ENCODE data around the gene PLOD2. TPM values are rescaled to one million over a fixed set of nuclear protein-coding genes. Genes with fewer than 3 reads are reported as not detected.

The PLOD2 gene
- total RNA-seq, 2 donors from 2014 or later: 4.6 TPM; not detected in 1

- no peak overlapping the region for H3K27ac Mint-ChIP-seq
- ATAC-seq (no peak), DNase-seq (ENCODE audit: low spot score in 2 of 2) (no peak)
- no peaks in the 10 kb centered on the region for H3K36me3 Mint-ChIP-seq
- H3K9me3 Mint-ChIP-seq: no peaks in the 10 kb centered on the region
Measured at GRCh38 chr3:146099316-146099715, 61.7 kb downstream of the PLOD2 start.

- no peaks in the 10 kb centered on the region for H3K9me3 Mint-ChIP-seq
- H3K27ac Mint-ChIP-seq: no peak overlapping the region
- no peaks in the 10 kb centered on the region for H3K36me3 Mint-ChIP-seq
- no peak for ATAC-seq
- DNase-seq (ENCODE audit: low spot score in 2 of 2): no peak
Measured at GRCh38 chr3:146093896-146094295, 67.1 kb downstream of the PLOD2 start.

- Mint-ChIP-seq H3K27ac (no peak overlapping the region), H3K9me3 (no peaks in the 10 kb centered on the region), H3K36me3 (no peaks in the 10 kb centered on the region)
- DNase-seq (ENCODE audit: low spot score in 2 of 2) (no peak), ATAC-seq (no peak)
Measured at GRCh38 chr3:146092230-146092629, 68.8 kb downstream of the PLOD2 start.

- H3K9me3 Mint-ChIP-seq: no peaks in the 10 kb centered on the region
- ATAC-seq: no peak
Measured at GRCh38 chr3:146091397-146091796, 69.6 kb downstream of the PLOD2 start.

GRCh38 chr3:146090521-146090920, 70.5 kb downstream of the PLOD2 start:
- H3K36me3 Mint-ChIP-seq: no peaks in the 10 kb centered on the region
- no peak for DNase-seq (ENCODE audit: low spot score in 2 of 2)
- no peak for ATAC-seq
- H3K27ac Mint-ChIP-seq: no peak overlapping the region
- no peaks in the 10 kb centered on the region for H3K9me3 Mint-ChIP-seq

More at GRCh38 chr3:146091397-146091796, 69.6 kb downstream of the PLOD2 start:
- Mint-ChIP-seq H3K36me3 (no peaks in the 10 kb centered on the region), H3K27ac (no peak overlapping the region)
- no peak for DNase-seq (ENCODE audit: low spot score in 2 of 2)

- Mint-ChIP-seq H3K27ac (no peak overlapping the region), H3K9me3 (no peaks in the 10 kb centered on the region), H3K36me3 (no peaks in the 10 kb centered on the region)
- DNase-seq (ENCODE audit: low spot score in 2 of 2) (no peak), ATAC-seq (no peak)
Measured at GRCh38 chr3:146088840-146089239, 72.1 kb downstream of the PLOD2 start.

- Mint-ChIP-seq H3K27ac (no peak overlapping the region), H3K36me3 (no peaks in the 10 kb centered on the region), H3K9me3 (no peaks in the 10 kb centered on the region)
- ATAC-seq: no peak
- no peak for DNase-seq (ENCODE audit: low spot score in 2 of 2)
Measured at GRCh38 chr3:146087116-146087515, 73.9 kb downstream of the PLOD2 start.

GRCh38 chr3:146086211-146086610, 74.8 kb downstream of the PLOD2 start:
- no peaks in the 10 kb centered on the region for H3K9me3 Mint-ChIP-seq
- DNase-seq (ENCODE audit: low spot score in 2 of 2) (no peak), ATAC-seq (no peak)
- H3K36me3 Mint-ChIP-seq: no peaks in the 10 kb centered on the region
- no peak overlapping the region for H3K27ac Mint-ChIP-seq

- Mint-ChIP-seq H3K27ac (no peak overlapping the region), H3K9me3 (no peaks in the 10 kb centered on the region), H3K36me3 (no peaks in the 10 kb centered on the region)
- no peak for ATAC-seq
- no peak for DNase-seq (ENCODE audit: low spot score in 2 of 2)
Measured at GRCh38 chr3:146085678-146086077, 75.3 kb downstream of the PLOD2 start.

GRCh38 chr3:146080578-146080977, 80.4 kb downstream of the PLOD2 start:
- no peak for DNase-seq (ENCODE audit: low spot score in 2 of 2)
- ATAC-seq: no peak
- peaks cover 0 to 4% of the 10 kb centered on the region in 2 donors for H3K9me3 Mint-ChIP-seq
- no peak overlapping the region for H3K27ac Mint-ChIP-seq
- no peaks in the 10 kb centered on the region for H3K36me3 Mint-ChIP-seq

- DNase-seq (ENCODE audit: low spot score in 2 of 2): no peak
- ATAC-seq: no peak
- Mint-ChIP-seq H3K27ac (peak overlapping the region in 1 of 2 donors; percentile 5), H3K9me3 (peaks cover 0 to 4% of the 10 kb centered on the region in 2 donors), H3K36me3 (no peaks in the 10 kb centered on the region)
Measured at GRCh38 chr3:146078031-146078430, 83.0 kb downstream of the PLOD2 start.

GRCh38 chr3:146077181-146077580, 83.8 kb downstream of the PLOD2 start:
- no peaks in the 10 kb centered on the region for H3K36me3 Mint-ChIP-seq
- H3K27ac Mint-ChIP-seq: no peak overlapping the region
- no peak for ATAC-seq
- no peak for DNase-seq (ENCODE audit: low spot score in 2 of 2)
- H3K9me3 Mint-ChIP-seq: peaks cover 0 to 4% of the 10 kb centered on the region in 2 donors

GRCh38 chr3:146072824-146073223, 88.2 kb downstream of the PLOD2 start:
- H3K27ac Mint-ChIP-seq: no peak overlapping the region
- no peaks in the 10 kb centered on the region for H3K36me3 Mint-ChIP-seq
- DNase-seq (ENCODE audit: low spot score in 2 of 2) (no peak), ATAC-seq (no peak)
- peaks cover 0 to 4% of the 10 kb centered on the region in 2 donors for H3K9me3 Mint-ChIP-seq

- ATAC-seq (no peak), DNase-seq (ENCODE audit: low spot score in 2 of 2) (no peak)
- Mint-ChIP-seq H3K9me3 (peaks cover 0 to 4% of the 10 kb centered on the region in 2 donors), H3K27ac (no peak overlapping the region), H3K36me3 (no peaks in the 10 kb centered on the region)
Measured at GRCh38 chr3:146072061-146072460, 88.9 kb downstream of the PLOD2 start.

- Mint-ChIP-seq H3K27ac (no peak overlapping the region), H3K9me3 (peaks cover 0 to 4% of the 10 kb centered on the region in 2 donors), H3K36me3 (no peaks in the 10 kb centered on the region)
- DNase-seq (ENCODE audit: low spot score in 2 of 2): no peak
- no peak for ATAC-seq
Measured at GRCh38 chr3:146071632-146072031, 89.4 kb downstream of the PLOD2 start.

- ATAC-seq (no peak), DNase-seq (ENCODE audit: low spot score in 2 of 2) (no peak)
- Mint-ChIP-seq H3K9me3 (no peaks in the 10 kb centered on the region), H3K27ac (no peak overlapping the region), H3K36me3 (no peaks in the 10 kb centered on the region)
Measured at GRCh38 chr3:146067048-146067447, 93.9 kb downstream of the PLOD2 start.

GRCh38 chr3:146065573-146066006, 95.4 kb downstream of the PLOD2 start:
- Mint-ChIP-seq H3K27ac (no peak overlapping the region), H3K9me3 (no peaks in the 10 kb centered on the region), H3K36me3 (no peaks in the 10 kb centered on the region)
- no peak for ATAC-seq
- DNase-seq (ENCODE audit: low spot score in 2 of 2): peak in 1 of 2 donors; percentile 6

- no peak for ATAC-seq
- H3K36me3 Mint-ChIP-seq: no peaks in the 10 kb centered on the region
- no peak overlapping the region for H3K27ac Mint-ChIP-seq
- no peaks in the 10 kb centered on the region for H3K9me3 Mint-ChIP-seq
- DNase-seq (ENCODE audit: low spot score in 2 of 2): no peak
Measured at GRCh38 chr3:146058241-146058640, 102.7 kb downstream of the PLOD2 start.

- Mint-ChIP-seq H3K36me3 (no peaks in the 10 kb centered on the region), H3K27ac (no peak overlapping the region), H3K9me3 (peaks cover 0 to 3% of the 10 kb centered on the region in 2 donors)
- DNase-seq (ENCODE audit: low spot score in 2 of 2) (no peak), ATAC-seq (no peak)
Measured at GRCh38 chr3:146052791-146053310, 108.1 kb downstream of the PLOD2 start.

All from activated naive CD4-positive, alpha-beta T cell treated with anti-CD3 and anti-CD28 coated beads, Interleukin-2, amount 50 U/mL, for 72 hours (primary cell).